Stimulated activated CD8-positive, alpha-beta memory T cell treated with anti-CD3 and anti-CD28 coated beads, Interleukin-12 subunit alpha, Interleukin-12 subunit beta, amount 100 ng/mL, for 4 hours (primary cell): ENCODE measurements around the gene MNDA.
"Not testable (repeated sequence)": the region's sequence is repeated elsewhere in the genome, so short reads cannot be mapped to it uniquely, and the experiment has no call there.

Experiments
- DNase-seq: peaks from one replicate; pipeline ENCODE4 v3.0.0-alpha.2; 2020; ENCODE audit warnings: low read depth

Gene MNDA

GRCh38 chr1:158839566-158839965, 8.4 kb downstream of the MNDA start:
- DNase-seq = no peak

- DNase-seq = no peak
Observed at GRCh38 chr1:158840236-158840635, 9.1 kb downstream of the MNDA start.

GRCh38 chr1:158864595-158864994, 33.4 kb downstream of the MNDA start:
- no peak for DNase-seq

GRCh38 chr1:158870438-158870837, 39.3 kb downstream of the MNDA start:
- not testable (repeated sequence) for DNase-seq

- no peak for DNase-seq
Observed at GRCh38 chr1:158873141-158873540, 42.0 kb downstream of the MNDA start.

- no peak for DNase-seq
Observed at GRCh38 chr1:158893654-158894053, 62.5 kb downstream of the MNDA start.

- no peak for DNase-seq
Observed at GRCh38 chr1:158898722-158899121, 67.6 kb downstream of the MNDA start.
